ENCODE data around the gene NTN1.

GRCh38 chr17:9177212-9177611 lies 155.9 kb downstream of the NTN1 start:
- TF ChIP-seq CTCF (IDR thresholded peaks at IDR 0.05), result no peak
- no peak for TF ChIP-seq EZH2 (IDR thresholded peaks at IDR 0.05)
